Osteocyte (in vitro differentiated cells): ENCODE results near the gene NFIB. TPM values are rescaled to one million over a fixed set of nuclear protein-coding genes. Genes with fewer than 3 reads are reported as not detected.

Source experiments
- DNase-seq: peaks from one replicate; pipeline ENCODE4 v3.0.0; 2021; ENCODE audit warnings: mixed read lengths; ENCODE audit not compliant: unreplicated experiment; ENCODE audit errors: extremely low spot score
- H3K27ac Mint-ChIP-seq: one replicate; pipeline ENCODE4 v1.8.0; 2021; ENCODE audit warnings: mild to moderate bottlenecking, mixed read lengths; ENCODE audit not compliant: unreplicated experiment
- H3K27me3 Mint-ChIP-seq: one replicate; pipeline ENCODE4 v1.8.0; 2021; ENCODE audit warnings: mixed read lengths; ENCODE audit not compliant: unreplicated experiment
- H3K36me3 Mint-ChIP-seq: one replicate; pipeline ENCODE4 v1.8.0; 2021; ENCODE audit warnings: mixed read lengths; ENCODE audit not compliant: unreplicated experiment
- H3K4me1 Mint-ChIP-seq: one replicate; pipeline ENCODE4 v1.8.0; 2021; ENCODE audit warnings: mixed read lengths; ENCODE audit not compliant: unreplicated experiment
- H3K4me3 Mint-ChIP-seq: one replicate; pipeline ENCODE4 v1.8.0; 2021; ENCODE audit warnings: mild to moderate bottlenecking, moderate library complexity, mixed read lengths; ENCODE audit not compliant: unreplicated experiment
- H3K9me3 Mint-ChIP-seq: one replicate; pipeline ENCODE4 v1.8.0; 2021; ENCODE audit warnings: mixed read lengths; ENCODE audit not compliant: unreplicated experiment
- total RNA-seq: library from RNA; stranded (reverse); gene quantifications from 2 replicates; pipeline ENCODE4 v1.2.1, GENCODE V29; 2021
- TF ChIP-seq, protein P1 (sequence below): fragments of 200-600 bp; sonication (generic); IDR thresholded peaks from 2 replicates; pipeline ENCODE4 v1.5.0; 2021; ENCODE audit warnings: antibody characterized with exemption, mild to moderate bottlenecking, moderate library complexity

NFIB gene
- total RNA-seq, 1 donor from 2014 or later = 36.1 TPM

DNA sequence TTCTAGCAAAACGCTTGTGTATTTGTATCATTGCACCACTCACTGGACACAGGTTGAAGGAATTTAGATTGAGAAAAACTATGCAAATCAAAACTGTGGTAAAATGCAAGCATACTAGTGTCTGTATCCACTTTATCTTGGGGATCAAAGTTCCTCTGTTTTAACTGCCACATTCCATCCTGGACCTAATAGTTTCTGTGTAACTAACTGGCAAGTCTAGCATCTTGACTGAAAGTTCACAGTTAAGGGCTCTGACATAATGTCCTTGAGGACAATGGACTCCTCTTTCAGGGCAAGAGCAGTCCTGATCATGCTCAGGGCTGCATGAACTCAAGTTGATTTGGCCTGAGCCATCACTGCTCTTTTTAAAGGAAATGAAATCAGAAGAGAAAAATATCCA is 30.7 kb downstream of the NFIB start:
- H3K27me3 Mint-ChIP-seq = no peaks in the 10 kb centered on the region
- peaks cover 50% of the 10 kb centered on the region for H3K4me1 Mint-ChIP-seq
- no peak overlapping the region for H3K4me3 Mint-ChIP-seq
- H3K9me3 Mint-ChIP-seq = no peaks in the 10 kb centered on the region
- H3K27ac Mint-ChIP-seq = no peak overlapping the region
- peaks cover 2% of the 10 kb centered on the region for H3K36me3 Mint-ChIP-seq
- DNase-seq = no peak
- TF ChIP-seq, protein P1, sequence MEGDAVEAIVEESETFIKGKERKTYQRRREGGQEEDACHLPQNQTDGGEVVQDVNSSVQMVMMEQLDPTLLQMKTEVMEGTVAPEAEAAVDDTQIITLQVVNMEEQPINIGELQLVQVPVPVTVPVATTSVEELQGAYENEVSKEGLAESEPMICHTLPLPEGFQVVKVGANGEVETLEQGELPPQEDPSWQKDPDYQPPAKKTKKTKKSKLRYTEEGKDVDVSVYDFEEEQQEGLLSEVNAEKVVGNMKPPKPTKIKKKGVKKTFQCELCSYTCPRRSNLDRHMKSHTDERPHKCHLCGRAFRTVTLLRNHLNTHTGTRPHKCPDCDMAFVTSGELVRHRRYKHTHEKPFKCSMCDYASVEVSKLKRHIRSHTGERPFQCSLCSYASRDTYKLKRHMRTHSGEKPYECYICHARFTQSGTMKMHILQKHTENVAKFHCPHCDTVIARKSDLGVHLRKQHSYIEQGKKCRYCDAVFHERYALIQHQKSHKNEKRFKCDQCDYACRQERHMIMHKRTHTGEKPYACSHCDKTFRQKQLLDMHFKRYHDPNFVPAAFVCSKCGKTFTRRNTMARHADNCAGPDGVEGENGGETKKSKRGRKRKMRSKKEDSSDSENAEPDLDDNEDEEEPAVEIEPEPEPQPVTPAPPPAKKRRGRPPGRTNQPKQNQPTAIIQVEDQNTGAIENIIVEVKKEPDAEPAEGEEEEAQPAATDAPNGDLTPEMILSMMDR = no peak

DNA sequence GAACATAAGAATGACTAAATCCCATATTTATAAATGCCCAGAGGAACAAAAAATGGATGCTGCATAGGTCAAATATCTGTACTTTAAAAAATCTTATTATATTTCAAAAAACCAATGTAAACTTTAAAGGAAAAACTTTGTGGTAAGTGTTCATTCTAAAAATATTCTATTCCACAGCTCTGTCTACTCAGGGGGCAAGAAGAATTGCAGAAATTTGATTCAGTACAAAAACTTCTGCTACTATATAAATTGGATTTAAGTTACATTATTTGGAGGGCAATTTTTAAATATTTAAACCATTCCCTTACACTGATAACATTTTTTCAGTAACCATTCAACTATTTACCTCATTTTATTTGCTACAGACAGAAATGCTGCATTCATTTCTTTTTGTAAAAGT is 32.1 kb downstream of the NFIB start:
- no peak for DNase-seq
- Mint-ChIP-seq H3K4me3 (no peak overlapping the region), H3K27me3 (no peaks in the 10 kb centered on the region), H3K27ac (peak overlapping the region; percentile 46), H3K36me3 (peaks cover 2% of the 10 kb centered on the region), H3K9me3 (no peaks in the 10 kb centered on the region), H3K4me1 (peaks cover 64% of the 10 kb centered on the region)
- TF ChIP-seq, protein P1 = no peak

DNA sequence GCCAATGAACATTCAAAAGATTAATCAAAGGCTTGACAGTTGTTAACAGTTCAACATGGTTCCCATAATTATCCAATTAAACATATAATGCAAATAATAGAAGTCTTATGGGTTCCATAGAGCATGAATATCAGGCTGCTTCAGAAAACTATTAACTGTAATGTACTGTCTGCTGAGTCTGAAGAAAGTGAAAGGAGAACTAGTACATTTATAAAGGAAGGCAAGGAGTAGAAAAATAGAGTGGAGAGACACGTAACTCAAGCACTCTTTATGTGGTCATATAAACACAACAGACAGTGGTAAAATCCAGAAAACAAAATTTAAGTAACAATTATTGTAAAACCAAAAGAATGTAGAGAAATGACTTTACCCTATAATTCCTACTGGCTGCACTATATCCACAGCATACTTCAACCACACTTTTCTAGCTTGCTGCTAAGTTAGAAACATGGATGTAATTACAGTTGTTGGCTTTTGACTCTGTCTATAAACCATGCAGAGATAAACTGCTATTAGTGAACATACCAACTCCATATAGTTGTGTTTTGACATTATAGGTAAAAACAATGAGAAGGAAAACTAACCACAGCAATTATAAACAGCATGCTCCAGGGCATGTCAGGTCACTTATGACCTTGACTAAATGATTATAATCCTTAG is 32.7 kb downstream of the NFIB start:
- Mint-ChIP-seq H3K4me1 (peaks cover 69% of the 10 kb centered on the region), H3K4me3 (peak overlapping the region; percentile 35), H3K36me3 (peaks cover 2% of the 10 kb centered on the region), H3K9me3 (no peaks in the 10 kb centered on the region), H3K27me3 (no peaks in the 10 kb centered on the region), H3K27ac (peak overlapping the region; percentile 46)
- no peak for DNase-seq
- TF ChIP-seq, protein P1 = no peak

DNA sequence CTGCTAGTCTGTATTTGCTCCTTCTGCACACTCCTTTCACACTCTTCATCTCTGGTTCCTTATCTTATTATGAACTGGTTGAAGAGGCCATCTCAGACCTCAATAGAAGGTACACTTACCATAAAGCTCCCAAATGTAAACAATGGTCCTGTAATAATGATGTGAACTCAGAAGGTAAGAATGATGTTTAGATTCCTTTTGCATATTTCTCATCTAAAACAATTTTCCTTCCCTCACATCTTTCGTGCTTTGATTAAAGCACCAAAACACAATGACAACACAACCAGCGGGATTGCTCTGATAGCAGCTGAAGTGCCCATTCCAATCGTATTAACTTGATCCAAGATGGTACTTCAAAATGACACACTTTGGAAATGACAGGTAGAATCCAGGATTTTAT is 34.3 kb downstream of the NFIB start:
- Mint-ChIP-seq H3K27me3 (no peaks in the 10 kb centered on the region), H3K27ac (no peak overlapping the region), H3K36me3 (peaks cover 2% of the 10 kb centered on the region), H3K4me3 (no peak overlapping the region), H3K4me1 (peaks cover 82% of the 10 kb centered on the region), H3K9me3 (no peaks in the 10 kb centered on the region)
- TF ChIP-seq, protein P1 = no peak
- DNase-seq = no peak

DNA sequence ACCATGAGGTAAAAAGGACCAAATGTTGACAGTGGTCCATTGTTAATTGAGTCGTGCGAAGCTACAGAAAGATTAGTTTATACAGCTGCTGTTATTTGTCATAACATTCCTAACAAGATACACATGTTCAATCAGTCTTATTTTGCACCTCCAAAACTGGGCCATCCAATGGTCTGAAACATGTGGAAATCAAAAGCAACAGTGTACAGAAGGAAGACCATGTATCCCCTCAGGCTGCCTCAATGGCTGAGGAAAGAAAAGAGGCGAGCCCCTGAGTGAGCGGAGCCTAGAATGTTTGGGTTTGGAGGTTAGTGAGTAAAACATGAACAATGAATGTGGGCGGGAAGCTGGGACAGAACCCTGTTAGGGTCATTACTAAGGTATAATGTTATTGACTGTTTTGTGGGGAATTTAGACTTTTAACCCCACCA is 35.6 kb downstream of the NFIB start:
- Mint-ChIP-seq H3K27me3 (no peaks in the 10 kb centered on the region), H3K27ac (peak overlapping the region; percentile 78), H3K36me3 (peaks cover 2% of the 10 kb centered on the region), H3K4me3 (peak overlapping the region; percentile 16), H3K9me3 (no peaks in the 10 kb centered on the region), H3K4me1 (peaks cover 90% of the 10 kb centered on the region)
- DNase-seq = no peak
- TF ChIP-seq, protein P1 = no peak
